Motor neuron (in vitro differentiated cells): ENCODE results near the gene RNF32. TPM values are rescaled to one million over a fixed set of nuclear protein-coding genes. Genes with fewer than 3 reads are reported as not detected.
"Not testable (repeated sequence)": the region's sequence is repeated elsewhere in the genome, so short reads cannot be mapped to it uniquely, and the experiment has no call there.

Experiments
- ATAC-seq, 8 experiments: fragments of 200-7000 bp; cut with Tn5 transposase; replicated peaks in 6 of 8; 2 replicates each; pipeline ENCODE4 v1.8.0; 2021; ENCODE audit warnings: mild to moderate bottlenecking in 8 of 8, moderate library complexity in 8 of 8
- H3K27ac ChIP-seq, 2 donors: fragments of 250-450 bp; sonication (Bioruptor Pico); 2 replicates each; pipeline ENCODE4 v1.9.0; 2021; ENCODE audit warnings: antibody characterized with exemption in 2 of 2, mild to moderate bottlenecking in 2 of 2, moderate library complexity in 1 of 2
- H3K4me1 ChIP-seq, 2 donors: fragments of 250-450 bp; sonication (Bioruptor Pico); replicated peaks in 1 of 2; 2 replicates each; pipeline ENCODE4 v1.6.1; 2021; ENCODE audit warnings: antibody characterized with exemption in 2 of 2, mild to moderate bottlenecking in 2 of 2, moderate library complexity in 1 of 2
- H3K4me3 ChIP-seq, 5 donors: fragments of 250-450 bp; sonication (Bioruptor Pico); 2 replicates each; pipeline ENCODE4 v1.9.0; 2021; ENCODE audit warnings: antibody characterized with exemption in 5 of 5, mild to moderate bottlenecking in 5 of 5, moderate library complexity in 4 of 5
- WGBS, 10 experiments: fragments of 450-650 bp; shearing (Covaris generic); methylation state at CpG; one replicate each; pipeline ENCODE4 v1.0.0; 2022; 5-methylcytosine and 5-hydroxymethylcytosine counted together
- in situ Hi-C, 9 experiments: fragments of 400-800 bp; cut with MboI; loops; one replicate each; pipeline ENCODE4 v1.15.0; 2021; ENCODE audit warnings: low sequenced_read_pairs in 9 of 9, low pct_unique_long_range_greater_than_20kb in 2 of 9; ENCODE audit not compliant: unreplicated experiment in 9 of 9
- total RNA-seq, 8 experiments: library from RNA; unstranded; fragments of 300-600 nt; gene quantifications; 2 replicates each; pipeline versions ENCODE4 v1.2.3 to v1.2.4, GENCODE V29; 2022

RNF32 gene
- total RNA-seq, 8 experiments from 2014 or later = 3.1 to 6.9 (median 5.0) TPM

DNA sequence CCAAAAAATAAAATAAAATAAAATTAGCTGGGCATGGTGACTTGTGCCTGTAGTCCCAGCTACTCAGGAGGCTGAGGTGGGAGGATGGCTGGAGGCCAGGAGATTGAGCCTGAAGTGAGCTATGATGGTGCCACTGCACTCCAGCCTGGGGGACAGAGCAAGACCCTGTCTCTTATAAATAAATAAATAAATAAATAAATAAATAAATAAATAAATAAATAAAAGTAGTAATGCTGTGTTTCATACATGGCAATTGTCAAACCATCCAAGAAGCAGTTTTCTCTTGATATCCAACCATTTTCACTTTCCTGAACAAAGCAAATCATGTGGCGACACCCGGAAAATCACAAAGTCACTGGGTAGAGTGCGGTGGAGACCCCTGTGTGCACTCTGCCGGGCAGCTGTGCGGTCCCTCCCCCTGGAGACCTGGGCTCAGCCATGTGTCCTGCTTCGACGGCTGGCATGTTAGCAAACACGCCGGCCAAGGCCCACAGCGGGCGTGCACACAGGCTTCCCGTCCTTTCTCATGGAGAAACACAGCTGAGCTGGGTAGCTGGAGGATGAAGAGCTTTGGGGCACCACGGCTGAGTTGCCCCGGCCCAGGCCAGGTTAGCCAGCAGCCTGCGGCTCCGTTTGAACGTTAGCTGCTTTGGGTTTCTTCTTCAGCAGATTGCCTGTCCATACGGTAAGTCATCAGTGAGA, 22.3 kb upstream of the RNF32 start:
- whole genome bisulfite sequencing, 10 experiments = 63 to 100% (median 95%) methylated on average over 1 to 8 of the region's 18 CpGs; no CpG with 5 or more reads in 6 of the 10 experiments
- in situ Hi-C loops = no loop called here
- Histone ChIP-seq H3K4me1 (peaks cover 0 to 4% of the 10 kb centered on the region in 2 donors), H3K27ac (no peak overlapping the region), H3K4me3 (no peak overlapping the region)
- ATAC-seq = no peak

DNA sequence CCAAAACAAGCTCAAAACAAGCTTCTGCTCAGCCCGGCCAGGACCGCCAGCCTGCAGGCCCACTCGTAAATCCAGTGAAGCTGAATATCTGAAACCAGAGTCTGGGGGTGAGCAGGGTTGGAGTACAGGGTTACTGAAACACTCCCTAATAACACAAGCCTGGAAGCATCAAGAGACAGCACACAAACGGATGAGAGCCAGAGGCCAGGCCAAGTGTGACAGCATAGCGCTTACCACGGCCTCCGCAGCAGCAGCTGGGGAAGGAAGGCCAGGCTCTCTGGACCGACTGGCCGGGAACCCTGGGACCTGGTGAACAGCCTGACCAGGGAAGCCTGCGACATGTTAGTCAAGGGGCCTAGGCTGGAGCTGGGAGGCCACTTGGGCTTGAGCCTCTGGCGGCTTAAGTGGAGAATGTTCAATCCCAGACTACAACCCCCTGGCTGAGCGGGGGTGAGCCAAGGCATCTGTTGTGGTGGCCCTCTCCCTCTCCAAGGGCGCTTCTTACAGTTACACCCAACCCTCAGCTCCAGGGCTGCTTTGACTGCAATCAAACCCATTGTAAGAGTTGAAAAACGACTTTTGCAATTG, 21.7 kb upstream of the RNF32 start:
- ATAC-seq = no peak
- no peak overlapping the region for H3K4me3 ChIP-seq
- 25 to 100% (median 63%) methylated on average over 1 to 5 of the region's 14 CpGs; no CpG with 5 or more reads in 2 of the 10 experiments for WGBS, 10 experiments
- in situ Hi-C loops = no loop called here
- no peak overlapping the region for H3K27ac ChIP-seq
- peaks cover 0 to 4% of the 10 kb centered on the region in 2 donors for H3K4me1 ChIP-seq

GRCh38 chr7:156619488-156620290, 20.9 kb upstream of the RNF32 start:
- H3K4me1 ChIP-seq, H3K27ac ChIP-seq, ATAC-seq, in situ Hi-C loops, H3K4me3 ChIP-seq: not testable (repeated sequence)
- WGBS, 10 experiments = 45 to 92% (median 76%) methylated on average over 2 to 10 of the region's 13 CpGs; no CpG with 5 or more reads in 1 of the 10 experiments

GRCh38 chr7:156620291-156620675, 20.3 kb upstream of the RNF32 start:
- H3K27ac ChIP-seq = no peak overlapping the region
- H3K4me1 ChIP-seq = no peaks in the 10 kb centered on the region
- WGBS, 10 experiments = 0 to 100% (median 67%) methylated on average over 1 to 2 of the region's 3 CpGs
- peak in 2 of 8 experiments; percentile 35 for ATAC-seq
- no peak overlapping the region for H3K4me3 ChIP-seq
- in situ Hi-C loops = no loop called here

- Histone ChIP-seq H3K4me3 (no peak overlapping the region), H3K4me1 (no peaks in the 10 kb centered on the region), H3K27ac (no peak overlapping the region)
- no peak for ATAC-seq
- in situ Hi-C loops = no loop called here
These were observed 18.9 kb upstream of the RNF32 start for GRCh38 chr7:156621652-156622051.

- no peak for ATAC-seq
- in situ Hi-C loops = no loop called here
- WGBS, 10 experiments = 39 to 63% methylated on average over 2 of the region's 2 CpGs; no CpG with 5 or more reads in 8 of the 10 experiments
- no peak overlapping the region for H3K27ac ChIP-seq
- no peaks in the 10 kb centered on the region for H3K4me1 ChIP-seq
- H3K4me3 ChIP-seq = no peak overlapping the region
These were observed 15.0 kb upstream of the RNF32 start for GRCh38 chr7:156625580-156625979.

- no peak overlapping the region for H3K4me3 ChIP-seq
- in situ Hi-C loops = no loop called here
- H3K27ac ChIP-seq = no peak overlapping the region
- no peaks in the 10 kb centered on the region for H3K4me1 ChIP-seq
- WGBS, 10 experiments = 53 to 98% (median 88%) methylated on average over 1 to 6 of the region's 7 CpGs
- no peak for ATAC-seq
These were observed 14.2 kb upstream of the RNF32 start for GRCh38 chr7:156626220-156626895.

GRCh38 chr7:156628562-156628961, 12.0 kb upstream of the RNF32 start:
- Histone ChIP-seq H3K4me1 (no peaks in the 10 kb centered on the region), H3K27ac (no peak overlapping the region), H3K4me3 (no peak overlapping the region)
- in situ Hi-C loops = no loop called here
- no peak for ATAC-seq

DNA sequence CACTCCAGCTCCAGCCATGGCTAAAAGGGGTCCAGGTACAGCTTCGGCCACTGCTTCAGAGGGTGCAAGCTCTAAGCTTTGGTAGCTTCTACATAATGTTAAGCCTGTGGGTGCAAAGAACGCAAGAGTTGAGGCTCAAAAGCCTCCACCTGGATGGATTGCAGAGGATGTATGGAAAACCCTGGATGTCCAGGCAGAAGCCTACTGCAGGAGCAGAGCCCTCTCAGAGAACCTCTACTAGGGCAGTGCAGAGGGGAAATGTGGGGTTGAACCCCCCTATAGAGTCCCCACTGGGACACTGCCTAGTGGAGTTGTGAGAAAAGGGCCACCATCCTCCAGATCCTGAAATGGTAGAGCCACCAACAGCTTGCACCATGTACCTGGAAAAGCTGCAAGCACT, 10.7 kb upstream of the RNF32 start:
- in situ Hi-C loops = no loop called here
- H3K4me1 ChIP-seq = no peaks in the 10 kb centered on the region
- no peak for ATAC-seq
- 20 to 100% (median 40%) methylated on average over 1 to 2 of the region's 2 CpGs; no CpG with 5 or more reads in 7 of the 10 experiments for WGBS, 10 experiments
- no peak overlapping the region for H3K27ac ChIP-seq
- no peak overlapping the region for H3K4me3 ChIP-seq

DNA sequence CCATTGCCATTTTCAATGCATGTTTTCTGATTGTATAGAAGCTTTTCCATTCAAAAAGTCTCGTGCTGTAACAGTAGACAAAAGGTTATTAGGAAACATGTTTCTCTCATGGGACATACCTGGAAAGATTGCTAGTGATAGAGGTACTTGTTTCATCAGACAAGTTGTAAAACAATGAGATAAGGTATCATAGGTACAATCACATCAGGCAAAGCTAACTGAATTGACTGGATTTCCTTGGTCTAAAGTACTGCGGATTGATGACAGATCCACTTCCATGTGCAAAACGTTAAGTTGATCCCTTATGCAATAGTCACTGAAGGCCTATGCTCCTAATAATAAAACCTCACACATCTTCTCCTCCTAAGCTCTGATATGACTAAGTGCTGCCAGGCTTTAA, 6.5 kb upstream of the RNF32 start:
- ATAC-seq = no peak
- Histone ChIP-seq H3K27ac (no peak overlapping the region), H3K4me3 (no peak overlapping the region), H3K4me1 (peaks cover 6 to 12% of the 10 kb centered on the region in 2 donors)
- 42 to 100% (median 67%) methylated on average over 1 to 3 of the region's 3 CpGs; no CpG with 5 or more reads in 2 of the 10 experiments for WGBS, 10 experiments
- in situ Hi-C loops = no loop called here

DNA sequence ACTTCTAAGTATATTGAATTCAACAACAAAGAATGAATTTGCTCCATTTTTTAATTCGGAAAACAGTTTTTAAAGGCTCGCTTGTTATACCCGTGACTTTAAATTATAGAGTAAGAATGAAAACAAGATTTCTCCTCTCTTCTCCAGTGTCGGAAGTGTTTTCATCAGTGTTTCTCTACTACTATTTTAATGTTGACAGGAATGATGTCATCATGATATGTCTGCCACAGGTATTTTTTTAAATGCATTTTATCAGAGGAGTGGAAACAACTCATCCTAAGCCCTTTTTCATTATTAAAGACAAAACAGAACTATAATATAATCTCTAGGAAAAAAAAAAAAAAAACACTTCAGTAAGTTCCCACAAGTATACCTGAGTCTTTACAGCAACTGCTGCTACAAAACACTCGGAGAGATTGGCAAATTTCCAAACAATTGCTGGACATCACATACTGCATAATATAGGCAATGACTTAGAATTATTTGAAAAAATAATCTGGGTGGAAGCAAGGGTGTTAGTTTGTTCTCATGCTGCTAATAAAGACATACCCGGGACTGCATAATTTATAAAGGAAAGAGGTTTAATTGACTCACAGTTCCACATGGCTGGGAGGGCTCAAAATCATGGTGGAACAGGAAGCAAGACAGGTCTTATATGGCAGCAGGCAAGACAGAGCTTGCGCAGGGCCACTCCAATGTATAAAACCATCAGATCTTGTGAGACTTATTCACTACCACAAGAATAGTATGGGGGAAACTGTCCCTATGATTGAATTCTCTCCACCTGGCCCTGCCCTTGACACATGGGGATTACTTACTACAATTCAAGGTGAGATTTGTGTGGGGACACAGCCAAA, 4.8 kb upstream of the RNF32 start:
- WGBS, 10 experiments = 75 to 100% (median 89%) methylated on average over 1 to 7 of the region's 7 CpGs
- no peak for ATAC-seq
- Histone ChIP-seq H3K4me1 (peaks cover 14 to 19% of the 10 kb centered on the region in 2 donors), H3K27ac (no peak overlapping the region), H3K4me3 (no peak overlapping the region)
- in situ Hi-C loops = no loop called here

DNA sequence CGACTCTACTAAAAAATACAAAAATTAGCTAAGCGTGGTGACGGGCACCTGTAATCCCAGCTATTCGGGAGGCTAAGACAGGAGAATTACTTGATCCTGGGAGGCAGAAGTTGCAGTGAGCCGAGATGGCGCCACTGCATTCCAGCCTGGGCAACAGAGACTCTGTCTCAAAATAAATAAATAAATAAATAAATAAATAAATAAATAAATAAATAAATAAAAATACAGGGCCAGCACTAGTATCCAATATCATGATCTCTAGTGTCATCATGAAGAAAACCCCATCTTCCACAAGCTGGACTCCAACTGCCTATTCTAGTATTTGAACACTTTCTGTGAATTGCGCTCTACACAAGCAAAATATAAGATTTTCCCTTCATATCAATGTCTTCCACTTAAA, 3.5 kb upstream of the RNF32 start:
- in situ Hi-C loops, H3K4me3 ChIP-seq, ATAC-seq, H3K27ac ChIP-seq: not testable (repeated sequence)
- 95 to 100% (median 100%) methylated on average over 1 to 7 of the region's 7 CpGs; no CpG with 5 or more reads in 2 of the 10 experiments for WGBS, 10 experiments
- peaks cover 14 to 23% of the 10 kb centered on the region in 2 donors for H3K4me1 ChIP-seq
